Upper lobe of left lung (tissue), 4 donors: Measurements from ENCODE around the gene FNIP1.

Source experiments
- EP300 ChIP-seq, 4 donors: sonication (generic); formaldehyde crosslinking; IDR thresholded peaks; one replicate each; pipeline ENCODE4 v1.5.1; 2017; ENCODE audit warnings: antibody characterized with exemption in 4 of 4, control low read depth in 2 of 4
- POLR2A ChIP-seq, 4 donors: fragments of 450-650 bp; IDR thresholded peaks; one replicate each; pipeline ENCODE4 v1.5.1; 2016 to 2017; ENCODE audit warnings: antibody characterized with exemption in 4 of 4, mild to moderate bottlenecking in 2 of 4
- POLR2AphosphoS5 ChIP-seq, 2 donors: sonication (generic); formaldehyde crosslinking; IDR thresholded peaks; one replicate each; pipeline ENCODE4 v1.5.1; 2017; ENCODE audit warnings: antibody characterized with exemption in 2 of 2
- TF ChIP-seq, protein P1 (sequence below), 6 experiments: fragments of 450-650 bp in 4 of 6; fragments of 200-600 bp in 2 of 6; sonication (generic) in 2 of 6; IDR thresholded peaks; one replicate each; pipeline ENCODE4 v1.5.1; 2016 to 2019; ENCODE audit warnings: antibody characterized with exemption in 6 of 6

DNA sequence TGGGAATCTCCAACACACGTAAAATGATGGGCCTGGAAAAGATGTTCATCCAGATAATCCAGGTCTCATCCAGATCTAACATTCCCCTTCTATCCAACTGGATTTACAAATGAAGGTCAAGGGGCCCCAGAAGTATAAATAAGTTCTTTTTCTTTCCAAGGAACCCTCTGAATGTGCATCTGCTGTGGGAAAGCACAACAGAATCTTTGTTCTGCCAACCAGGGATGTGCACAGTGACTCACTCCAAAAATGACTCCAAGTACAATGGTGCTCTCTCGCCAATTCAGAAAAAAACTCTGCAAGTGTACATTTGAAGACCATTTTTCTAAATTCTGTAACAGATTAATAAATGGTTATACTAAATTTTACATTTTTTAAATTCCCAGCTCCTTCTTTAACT, 174.2 kb downstream of the FNIP1 start:
- TF ChIP-seq POLR2AphosphoS5 (IDR thresholded peaks at IDR 0.05) (no peak), POLR2A (IDR thresholded peaks at IDR 0.05) (no peak), EP300 (IDR thresholded peaks at IDR 0.05) (no peak)
- TF ChIP-seq, protein P1, sequence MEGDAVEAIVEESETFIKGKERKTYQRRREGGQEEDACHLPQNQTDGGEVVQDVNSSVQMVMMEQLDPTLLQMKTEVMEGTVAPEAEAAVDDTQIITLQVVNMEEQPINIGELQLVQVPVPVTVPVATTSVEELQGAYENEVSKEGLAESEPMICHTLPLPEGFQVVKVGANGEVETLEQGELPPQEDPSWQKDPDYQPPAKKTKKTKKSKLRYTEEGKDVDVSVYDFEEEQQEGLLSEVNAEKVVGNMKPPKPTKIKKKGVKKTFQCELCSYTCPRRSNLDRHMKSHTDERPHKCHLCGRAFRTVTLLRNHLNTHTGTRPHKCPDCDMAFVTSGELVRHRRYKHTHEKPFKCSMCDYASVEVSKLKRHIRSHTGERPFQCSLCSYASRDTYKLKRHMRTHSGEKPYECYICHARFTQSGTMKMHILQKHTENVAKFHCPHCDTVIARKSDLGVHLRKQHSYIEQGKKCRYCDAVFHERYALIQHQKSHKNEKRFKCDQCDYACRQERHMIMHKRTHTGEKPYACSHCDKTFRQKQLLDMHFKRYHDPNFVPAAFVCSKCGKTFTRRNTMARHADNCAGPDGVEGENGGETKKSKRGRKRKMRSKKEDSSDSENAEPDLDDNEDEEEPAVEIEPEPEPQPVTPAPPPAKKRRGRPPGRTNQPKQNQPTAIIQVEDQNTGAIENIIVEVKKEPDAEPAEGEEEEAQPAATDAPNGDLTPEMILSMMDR (IDR thresholded peaks at IDR 0.05) = no peak
